GM19238 (cell line): ENCODE measurements around the gene FGA.

ENCODE experiments used
- DNase-seq: peaks from one replicate; pipeline ENCODE4 v3.0.0; 2011; ENCODE audit warnings: low spot score; ENCODE audit not compliant: insufficient read length

The FGA gene

GRCh38 chr4:154583230-154583629 lies 7.3 kb downstream of the FGA start:
- no peak for DNase-seq

- no peak for DNase-seq
Observed at GRCh38 chr4:154582723-154583122, 7.8 kb downstream of the FGA start.

GRCh38 chr4:154579927-154580326 lies 10.6 kb downstream of the FGA start:
- DNase-seq: no peak

GRCh38 chr4:154578919-154579318 lies 11.6 kb downstream of the FGA start:
- no peak for DNase-seq

- DNase-seq: no peak
Observed at GRCh38 chr4:154577324-154577723, 13.2 kb downstream of the FGA start.

GRCh38 chr4:154574311-154574710 lies 16.2 kb downstream of the FGA start:
- DNase-seq: no peak

GRCh38 chr4:154573190-154573870 lies 17.2 kb downstream of the FGA start:
- no peak for DNase-seq

GRCh38 chr4:154569584-154569983 lies 21.0 kb downstream of the FGA start:
- DNase-seq: no peak

GRCh38 chr4:154569028-154569427 lies 21.5 kb downstream of the FGA start:
- DNase-seq: no peak

- DNase-seq: no peak
Observed at GRCh38 chr4:154566639-154567204, 23.8 kb downstream of the FGA start.

- DNase-seq: no peak
Observed at GRCh38 chr4:154565704-154566103, 24.8 kb downstream of the FGA start.

GRCh38 chr4:154564311-154564710 lies 26.2 kb downstream of the FGA start:
- no peak for DNase-seq

GRCh38 chr4:154562697-154563254 lies 27.8 kb downstream of the FGA start, which contains the start of gene FGB:
TSS of gene FGB (plus strand) at chr4:154563011. CDS start at chr4:154563019, 8 bp downstream.
- no peak for DNase-seq

- DNase-seq: no peak
Observed at GRCh38 chr4:154560824-154561231, 29.7 kb downstream of the FGA start.

GRCh38 chr4:154560419-154560801 lies 30.1 kb downstream of the FGA start:
- no peak for DNase-seq

- no peak for DNase-seq
Observed at GRCh38 chr4:154559494-154560418, 30.8 kb downstream of the FGA start.

- no peak for DNase-seq
Observed at GRCh38 chr4:154559141-154559493, 31.4 kb downstream of the FGA start.

GRCh38 chr4:154551872-154552686 lies 38.5 kb downstream of the FGA start:
- peak; percentile 30 for DNase-seq

GRCh38 chr4:154549894-154550790 lies 40.4 kb downstream of the FGA start, which contains the start of gene PLRG1:
TSS of gene PLRG1 (minus strand) at chr4:154550400. CDS start at chr4:154550308, 92 bp downstream.
- peak; percentile 75 for DNase-seq

- DNase-seq: no peak
Observed at GRCh38 chr4:154545689-154546088, 44.9 kb downstream of the FGA start.
